Keratinocyte (primary cell): Measurements from ENCODE around the gene ASTN2. TPM values are rescaled to one million over a fixed set of nuclear protein-coding genes. Genes with fewer than 3 reads are reported as not detected.

Experiments
- DNase-seq: peaks from one replicate; pipeline ENCODE4 v3.0.0-alpha.2; 2011; ENCODE audit warnings: low read depth, missing footprints, low spot score
- FAIRE-seq: peaks from 2 replicates; lab custom pipeline; 2011; peaks lifted over from hg19 to GRCh38; lab: Jason Lieb, UNC
- H2AFZ ChIP-seq: 2 replicates; pipeline ENCODE4 v1.6.0; 2012; ENCODE audit warnings: low read length, control low read depth, inconsistent platforms; ENCODE audit not compliant: control insufficient read depth
- H3K27ac ChIP-seq: 2 replicates; pipeline ENCODE4 v1.5.1; 2011; ENCODE audit warnings: low read length; ENCODE audit not compliant: control insufficient read depth, insufficient read depth
- H3K27me3 ChIP-seq: 3 replicates; pipeline ENCODE4 v1.6.0; 2011; ENCODE audit warnings: low read length; ENCODE audit not compliant: control insufficient read depth, insufficient read depth; ENCODE audit errors: extremely low read depth
- H3K36me3 ChIP-seq, 2 experiments: 2 replicates in 1 of 2; 3 replicates in 1 of 2; pipeline ENCODE4 v1.5.1; 2011; ENCODE audit warnings: low read length in 2 of 2, mild to moderate bottlenecking in 1 of 2; ENCODE audit not compliant: control insufficient read depth in 2 of 2, insufficient read depth in 2 of 2; ENCODE audit errors: extremely low read depth in 1 of 2
- H3K4me1 ChIP-seq: 3 replicates; pipeline ENCODE4 v1.5.1; 2011; ENCODE audit warnings: low read length; ENCODE audit not compliant: control insufficient read depth, insufficient read depth; ENCODE audit errors: extremely low read depth
- H3K4me2 ChIP-seq: 3 replicates; pipeline ENCODE4 v1.6.0; 2011; ENCODE audit warnings: low read depth, low read length; ENCODE audit not compliant: control insufficient read depth, insufficient read depth; ENCODE audit errors: extremely low read depth
- H3K4me3 ChIP-seq, 3 experiments: fragments of 200-600 bp in 1 of 3; sonication (generic) in 1 of 3; 2 replicates in 2 of 3; 3 replicates in 1 of 3; pipeline ENCODE4 v1.5.1; 2011 to 2016; ENCODE audit warnings: low read length in 3 of 3, mild to moderate bottlenecking in 3 of 3, control low read depth in 2 of 3, inconsistent platforms in 1 of 3, low read depth in 1 of 3, mixed read lengths in 1 of 3, mixed run types in 1 of 3, moderate library complexity in 1 of 3; ENCODE audit not compliant: control insufficient read depth in 2 of 3, insufficient read depth in 2 of 3; ENCODE audit errors: extremely low read depth in 1 of 3
- H3K79me2 ChIP-seq: 2 replicates; pipeline ENCODE4 v1.6.0; 2012; ENCODE audit warnings: low read length; ENCODE audit not compliant: control insufficient read depth, insufficient read depth
- H3K9ac ChIP-seq: 3 replicates; pipeline ENCODE4 v1.6.0; 2011; ENCODE audit warnings: low read length; ENCODE audit not compliant: control insufficient read depth, insufficient read depth; ENCODE audit errors: extremely low read depth
- H3K9me1 ChIP-seq: 3 replicates; pipeline ENCODE4 v1.6.0; 2011; ENCODE audit warnings: low read length; ENCODE audit not compliant: control insufficient read depth, insufficient read depth; ENCODE audit errors: extremely low read depth
- H3K9me3 ChIP-seq: 2 replicates; pipeline ENCODE4 v1.5.1; 2012; ENCODE audit warnings: low read depth, low read length; ENCODE audit not compliant: control insufficient read depth
- H4K20me1 ChIP-seq: 3 replicates; pipeline ENCODE4 v1.6.0; 2011; ENCODE audit warnings: low read length; ENCODE audit not compliant: control insufficient read depth, insufficient read depth; ENCODE audit errors: extremely low read depth
- CTCF ChIP-seq, 3 experiments: IDR thresholded peaks in 1 of 3; conservative IDR thresholded peaks in 1 of 3; optimal IDR thresholded peaks in 1 of 3; 2 replicates in 2 of 3; 3 replicates in 1 of 3; pipeline versions ENCODE3 to v1.5.1; 2011; ENCODE audit warnings: low read length in 3 of 3, mild to moderate bottlenecking in 3 of 3, moderate library complexity in 2 of 3, control low read depth in 1 of 3, inconsistent platforms in 1 of 3; ENCODE audit not compliant: insufficient read depth in 2 of 3; ENCODE audit errors: extremely low read depth in 1 of 3
- EZH2 ChIP-seq: IDR thresholded peaks from one replicate; pipeline ENCODE4 v1.6.1; 2012; ENCODE audit warnings: inconsistent platforms, mild to moderate bottlenecking, low read length, moderate library complexity
- dilution Hi-C: fragments of 300-500 bp; cut with MboI; formaldehyde crosslinking; loops from one replicate; pipeline ENCODE4 v1.7.0; 2020; ENCODE audit warnings: low sequenced_read_pairs; ENCODE audit not compliant: extremely low pct_ligation_motif_present
- polyA plus RNA-seq, 5 experiments: library from polyadenylated mRNA; depleted of rRNA in 3 of 5; stranded (reverse) in 3 of 5; stranded (forward) in 1 of 5; unstranded in 1 of 5; fragments of >200 nt; gene quantifications; 1 replicate in 1 of 5; 2 replicates in 3 of 5; 3 replicates in 1 of 5; pipeline versions ENCODE4 v1.2.1 to v1.2.3, GENCODE V29; 2011 to 2012; ENCODE audit warnings: missing spikeins in 2 of 5, low read depth in 1 of 5, low replicate concordance in 1 of 5

ASTN2 gene
- polyA plus RNA-seq, 1 donor (not counting 4 experiments of a cell fraction or from before 2014, with no cell fraction given): 0.31 TPM

- no peaks in the 10 kb centered on the region for H3K79me2 ChIP-seq
- H3K27ac ChIP-seq: no peak overlapping the region
- no peak for TF ChIP-seq CTCF (optimal IDR thresholded peaks at IDR 0.05 in 1 of 3, IDR thresholded peaks at IDR 0.05 in 1 of 3, conservative IDR thresholded peaks at IDR 0.05 in 1 of 3; ENCODE audit: extremely low read depth in 1 of 3, insufficient read depth in 2 of 3, low read length in 3 of 3)
- no peak for TF ChIP-seq EZH2
- H3K27me3 ChIP-seq: no peaks in the 10 kb centered on the region
- H3K9ac ChIP-seq: no peak overlapping the region
- H3K9me1 ChIP-seq: no peaks in the 10 kb centered on the region
- no peak overlapping the region for H3K4me3 ChIP-seq
- no peaks in the 10 kb centered on the region for H4K20me1 ChIP-seq
- H3K4me1 ChIP-seq: no peaks in the 10 kb centered on the region
- no peaks in the 10 kb centered on the region for H3K9me3 ChIP-seq
- H3K36me3 ChIP-seq: no peaks in the 10 kb centered on the region
- DNase-seq (no peak), FAIRE-seq (no peak)
- H3K4me2 ChIP-seq: no peak overlapping the region
- dilution Hi-C loops: no loop called here
- H2AFZ ChIP-seq: no peak overlapping the region
These were observed 107.2 kb downstream of the ASTN2 start for GRCh38 chr9:117307701-117308100.

DNA sequence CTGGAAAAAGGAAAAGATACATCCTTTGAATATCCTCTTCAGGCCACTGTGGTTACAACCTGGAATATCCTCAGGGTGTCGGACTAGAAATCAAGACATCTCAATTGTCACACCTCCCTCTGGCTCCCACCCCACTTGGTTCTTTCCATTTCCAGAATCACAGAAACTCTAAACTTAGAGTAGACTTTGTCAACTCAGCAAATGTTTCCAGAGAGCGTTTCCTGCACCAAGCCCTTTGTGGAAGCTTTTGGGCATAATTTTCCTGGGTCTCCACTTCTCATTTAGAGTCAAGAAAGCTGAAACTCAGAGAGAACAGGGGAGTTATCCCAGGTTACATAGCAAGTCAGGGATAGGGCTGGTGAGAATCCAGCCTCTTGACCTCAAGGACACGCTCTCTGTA, 108.8 kb downstream of the ASTN2 start:
- dilution Hi-C loops: no loop called here
- H3K4me3 ChIP-seq: no peak overlapping the region
- no peak overlapping the region for H3K27ac ChIP-seq
- TF ChIP-seq EZH2 (no peak), CTCF (optimal IDR thresholded peaks at IDR 0.05 in 1 of 3, IDR thresholded peaks at IDR 0.05 in 1 of 3, conservative IDR thresholded peaks at IDR 0.05 in 1 of 3; ENCODE audit: extremely low read depth in 1 of 3, insufficient read depth in 2 of 3, low read length in 3 of 3) (no peak)
- H4K20me1 ChIP-seq: no peaks in the 10 kb centered on the region
- H3K9ac ChIP-seq: no peak overlapping the region
- no peaks in the 10 kb centered on the region for H3K9me1 ChIP-seq
- H2AFZ ChIP-seq: no peak overlapping the region
- H3K4me1 ChIP-seq: no peaks in the 10 kb centered on the region
- no peaks in the 10 kb centered on the region for H3K9me3 ChIP-seq
- FAIRE-seq (no peak), DNase-seq (no peak)
- H3K79me2 ChIP-seq: no peaks in the 10 kb centered on the region
- H3K27me3 ChIP-seq: no peaks in the 10 kb centered on the region
- H3K4me2 ChIP-seq: no peak overlapping the region
- no peaks in the 10 kb centered on the region for H3K36me3 ChIP-seq
